Karpas-422 (cell line): ENCODE results near the gene TTLL11. TPM values are rescaled to one million over a fixed set of nuclear protein-coding genes. Genes with fewer than 3 reads are reported as not detected.

Experiments used
- DNase-seq: peaks from one replicate; pipeline ENCODE4 v3.0.0-alpha.2; 2015
- H2AFZ ChIP-seq: fragments of 200-600 bp; sonication (generic); 2 replicates; pipeline ENCODE4 v1.6.1; 2014; ENCODE audit warnings: antibody characterized with exemption, low read length, mixed read lengths
- H3K27ac ChIP-seq: fragments of 200-600 bp; sonication (generic); 2 replicates; pipeline ENCODE4 v1.5.1; 2014; ENCODE audit warnings: mild to moderate bottlenecking, low read length, moderate library complexity
- H3K27me3 ChIP-seq: fragments of 200-600 bp; sonication (generic); 2 replicates; pipeline ENCODE4 v1.6.1; 2014; ENCODE audit warnings: low read length, mixed read lengths
- H3K36me3 ChIP-seq: fragments of 200-600 bp; sonication (generic); 2 replicates; pipeline ENCODE4 v1.6.1; 2014; ENCODE audit warnings: low read length, mixed read lengths; ENCODE audit not compliant: insufficient read depth
- H3K4me1 ChIP-seq: fragments of 200-600 bp; sonication (generic); 2 replicates; pipeline ENCODE4 v1.6.1; 2014; ENCODE audit warnings: mild to moderate bottlenecking, low read length, mixed read lengths
- H3K4me2 ChIP-seq: fragments of 200-600 bp; sonication (generic); 2 replicates; pipeline ENCODE4 v1.6.1; 2014; ENCODE audit warnings: low read length, low read depth, mild to moderate bottlenecking; ENCODE audit not compliant: poor library complexity, severe bottlenecking
- H3K4me3 ChIP-seq: fragments of 200-600 bp; sonication (generic); 2 replicates; pipeline ENCODE4 v1.5.1; 2014; ENCODE audit warnings: mild to moderate bottlenecking, antibody characterized with exemption, low read length, mixed read lengths
- H3K79me2 ChIP-seq: fragments of 200-600 bp; sonication (generic); 2 replicates; pipeline ENCODE4 v1.6.1; 2014; ENCODE audit warnings: mild to moderate bottlenecking, low read length, mixed read lengths
- H3K9ac ChIP-seq: fragments of 200-600 bp; sonication (generic); 2 replicates; pipeline ENCODE4 v1.6.0; 2014; ENCODE audit warnings: low read length
- H3K9me2 ChIP-seq: fragments of 200-600 bp; sonication (generic), shearing (Covaris generic); replicated peaks from 2 replicates; pipeline ENCODE4 v1.6.0; 2014; ENCODE audit warnings: mild to moderate bottlenecking, low read length, moderate library complexity; ENCODE audit not compliant: insufficient read depth
- H3K9me3 ChIP-seq: fragments of 300-700, 200-600 bp; sonication (generic); 2 replicates; pipeline ENCODE4 v1.6.1; 2014; ENCODE audit warnings: low read length, mixed read lengths
- H4K20me1 ChIP-seq: fragments of 200-600 bp; sonication (generic); 2 replicates; pipeline ENCODE4 v1.6.1; 2014; ENCODE audit warnings: mild to moderate bottlenecking, antibody characterized with exemption, low read length, low read depth; ENCODE audit not compliant: insufficient read depth
- total RNA-seq: library from RNA; depleted of rRNA; stranded (reverse); fragments of >200 nt; shearing (Covaris generic); gene quantifications from 2 replicates; pipeline ENCODE4 v1.2.3, GENCODE V29; 2014; ENCODE audit warnings: low replicate concordance

TTLL11 gene
- total RNA-seq, 1 experiment from 2014 or later, result 2.5 TPM

DNA sequence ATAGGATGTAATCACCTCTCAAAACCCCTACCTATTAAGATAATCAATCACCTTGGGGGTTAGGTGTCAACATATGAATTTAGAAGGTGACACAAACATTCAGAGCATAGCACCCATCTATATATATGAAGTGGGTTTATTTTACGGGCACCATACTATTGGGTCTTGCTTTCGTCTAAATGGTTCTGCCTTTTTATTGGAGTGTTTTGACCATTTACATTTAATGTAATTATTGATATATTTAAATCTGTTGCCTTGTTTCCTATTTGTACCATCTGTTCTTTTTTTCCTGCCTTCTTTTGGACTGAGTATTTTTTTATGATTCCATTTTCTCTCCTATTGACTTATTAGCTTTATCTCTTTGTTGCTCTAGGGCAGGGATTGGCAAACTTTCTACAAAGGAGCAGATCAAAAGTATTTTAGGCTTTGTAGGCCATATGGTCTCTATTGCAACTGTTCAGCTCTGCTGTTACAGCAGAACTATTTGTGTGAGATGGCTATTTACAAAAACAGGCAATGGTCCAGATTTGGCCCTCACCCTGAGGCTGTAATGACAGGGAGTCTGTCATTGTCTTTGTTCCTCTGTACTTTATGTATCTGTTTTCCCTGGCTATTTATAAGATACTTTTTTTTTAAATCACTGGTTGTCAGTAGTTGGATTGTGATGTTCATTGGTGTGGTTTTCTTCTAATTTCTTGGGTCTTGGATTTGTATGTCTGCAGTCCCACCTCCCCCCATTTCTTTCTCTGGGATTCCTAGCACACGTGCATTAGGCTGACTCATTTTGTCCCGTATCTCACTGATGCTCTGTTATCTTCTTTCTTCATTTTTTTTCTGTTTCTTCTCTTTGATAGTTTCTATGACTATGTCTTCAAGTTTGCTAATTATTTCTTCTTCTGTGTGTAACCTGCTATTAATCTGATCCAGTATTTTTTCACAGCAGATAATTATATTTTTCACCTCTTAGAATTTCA is 314.6 kb downstream of the TTLL11 start:
- Histone ChIP-seq H3K9ac (no peak overlapping the region), H3K4me1 (no peaks in the 10 kb centered on the region), H4K20me1 (no peaks in the 10 kb centered on the region), H2AFZ (no peak overlapping the region), H3K9me3 (no peaks in the 10 kb centered on the region), H3K9me2 (no peaks in the 10 kb centered on the region), H3K4me3 (no peak overlapping the region), H3K27me3 (no peaks in the 10 kb centered on the region), H3K36me3 (no peaks in the 10 kb centered on the region), H3K4me2 (no peak overlapping the region), H3K27ac (no peak overlapping the region), H3K79me2 (no peaks in the 10 kb centered on the region)
- no peak for DNase-seq

DNA sequence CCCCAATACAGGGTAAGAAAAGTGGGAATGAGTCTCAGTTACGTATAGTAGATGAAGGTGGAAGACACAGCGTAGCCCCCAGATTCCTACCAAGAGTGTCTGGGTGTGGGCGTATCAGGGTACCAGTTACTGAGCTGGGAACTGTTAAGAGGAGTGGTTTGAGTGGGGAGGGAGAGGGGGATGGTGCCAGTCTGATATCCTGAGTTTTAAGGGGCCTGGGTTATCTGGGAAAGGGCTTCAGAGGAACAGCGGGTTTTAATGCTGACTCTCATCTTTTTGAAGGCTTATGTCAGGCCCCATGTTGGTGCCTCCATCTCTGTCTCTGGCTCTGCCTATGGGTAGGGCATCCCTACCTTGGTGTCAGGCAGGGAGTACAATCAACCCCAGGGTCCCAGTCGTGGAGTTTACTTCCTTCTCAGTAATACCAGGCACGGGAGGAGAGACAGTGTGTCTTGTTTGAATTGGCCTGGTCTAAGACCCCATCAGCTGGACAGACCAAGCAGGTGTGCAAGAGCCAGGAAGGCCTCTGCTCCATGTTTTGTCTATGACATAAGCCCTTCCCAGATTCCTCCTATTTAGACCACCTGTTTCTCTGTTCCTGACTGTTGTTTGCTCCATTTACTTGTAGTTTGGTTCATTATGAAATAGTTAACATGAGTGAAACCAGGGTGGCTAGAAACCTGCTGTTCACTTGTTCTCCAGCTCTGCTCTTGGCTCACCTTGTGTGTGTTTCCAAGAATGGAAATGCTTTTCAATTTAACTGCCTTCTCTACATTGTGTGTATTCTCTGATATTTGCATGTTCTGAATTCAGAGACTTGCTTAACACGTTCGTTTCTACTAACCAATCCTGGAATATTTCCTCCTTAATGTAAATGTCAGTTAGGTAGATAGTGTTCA is 316.1 kb downstream of the TTLL11 start:
- Histone ChIP-seq H3K4me3 (no peak overlapping the region), H3K4me2 (no peak overlapping the region), H3K27ac (no peak overlapping the region), H2AFZ (no peak overlapping the region), H3K79me2 (no peaks in the 10 kb centered on the region), H3K9me2 (no peaks in the 10 kb centered on the region), H3K4me1 (no peaks in the 10 kb centered on the region), H3K9ac (no peak overlapping the region), H3K27me3 (no peaks in the 10 kb centered on the region), H4K20me1 (no peaks in the 10 kb centered on the region), H3K9me3 (no peaks in the 10 kb centered on the region), H3K36me3 (no peaks in the 10 kb centered on the region)
- DNase-seq, result no peak

DNA sequence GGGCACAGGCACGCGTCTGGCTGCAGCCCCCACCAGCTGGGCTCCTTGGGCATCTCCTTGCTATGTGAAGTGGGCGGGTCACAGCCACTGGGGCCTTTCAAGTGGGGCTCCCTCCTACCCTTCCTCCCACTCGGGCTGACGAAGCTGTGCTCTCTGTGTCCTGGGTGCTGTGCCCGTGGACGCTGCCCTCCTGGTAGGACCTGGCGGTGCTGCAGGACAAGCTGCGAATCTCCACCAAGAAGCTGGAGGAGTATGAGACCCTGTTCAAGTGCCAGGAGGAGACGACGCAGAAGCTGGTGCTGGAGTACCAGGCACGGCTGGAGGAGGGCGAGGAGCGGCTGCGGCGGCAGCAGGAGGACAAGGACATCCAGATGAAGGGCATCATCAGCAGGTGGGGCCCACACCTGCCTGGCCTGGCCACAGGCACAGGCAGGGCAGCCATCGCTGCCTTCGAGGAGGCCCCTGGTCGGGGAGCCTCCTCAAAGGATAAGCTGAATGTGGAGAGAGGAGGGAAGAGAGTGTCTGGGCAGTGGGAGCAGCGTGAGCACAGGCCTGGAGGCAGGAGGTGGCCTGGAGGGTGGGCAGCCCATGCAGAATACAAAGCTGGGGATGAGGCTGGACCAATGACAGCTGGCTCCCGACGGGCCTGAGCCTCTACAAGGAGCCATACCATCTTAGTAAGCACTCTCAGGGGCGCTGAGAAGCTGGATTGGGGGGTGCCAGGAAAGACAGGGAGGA is 316.9 kb downstream of the TTLL11 start:
- DNase-seq, result no peak
- Histone ChIP-seq H3K4me1 (no peaks in the 10 kb centered on the region), H3K4me3 (no peak overlapping the region), H2AFZ (no peak overlapping the region), H4K20me1 (no peaks in the 10 kb centered on the region), H3K4me2 (no peak overlapping the region), H3K27me3 (no peaks in the 10 kb centered on the region), H3K9me2 (no peaks in the 10 kb centered on the region), H3K36me3 (no peaks in the 10 kb centered on the region), H3K9me3 (no peaks in the 10 kb centered on the region), H3K79me2 (no peaks in the 10 kb centered on the region), H3K27ac (no peak overlapping the region), H3K9ac (no peak overlapping the region)

GRCh38 chr9:121774715-121775613 is 318.1 kb downstream of the TTLL11 start:
- H3K4me2 ChIP-seq, result no peak overlapping the region
- no peak overlapping the region for H2AFZ ChIP-seq
- no peak overlapping the region for H3K4me3 ChIP-seq
- no peaks in the 10 kb centered on the region for H3K4me1 ChIP-seq
- no peaks in the 10 kb centered on the region for H3K9me3 ChIP-seq
- no peak overlapping the region for H3K27ac ChIP-seq
- H4K20me1 ChIP-seq, result no peaks in the 10 kb centered on the region
- no peaks in the 10 kb centered on the region for H3K79me2 ChIP-seq
- H3K9me2 ChIP-seq, result no peaks in the 10 kb centered on the region
- H3K27me3 ChIP-seq, result no peaks in the 10 kb centered on the region
- no peak overlapping the region for H3K9ac ChIP-seq
- no peak for DNase-seq
- H3K36me3 ChIP-seq, result no peaks in the 10 kb centered on the region

- Histone ChIP-seq H3K27ac (no peak overlapping the region), H3K4me2 (no peak overlapping the region), H3K36me3 (no peaks in the 10 kb centered on the region)
Observed at GRCh38 chr9:121773954-121774714, 319.0 kb downstream of the TTLL11 start.

GRCh38 chr9:121773286-121773953 is 319.7 kb downstream of the TTLL11 start:
- Histone ChIP-seq H3K4me1 (no peaks in the 10 kb centered on the region), H3K36me3 (no peaks in the 10 kb centered on the region), H3K27ac (no peak overlapping the region), H2AFZ (no peak overlapping the region), H3K9me2 (no peaks in the 10 kb centered on the region), H3K4me3 (no peak overlapping the region), H3K4me2 (no peak overlapping the region), H3K79me2 (no peaks in the 10 kb centered on the region), H3K9ac (no peak overlapping the region), H4K20me1 (no peaks in the 10 kb centered on the region), H3K9me3 (no peaks in the 10 kb centered on the region), H3K27me3 (no peaks in the 10 kb centered on the region)
- DNase-seq, result no peak

More at GRCh38 chr9:121773954-121774714, 319.0 kb downstream of the TTLL11 start:
- Histone ChIP-seq H3K9ac (no peak overlapping the region), H3K4me3 (no peak overlapping the region), H3K4me1 (no peaks in the 10 kb centered on the region), H3K9me3 (no peaks in the 10 kb centered on the region), H3K79me2 (no peaks in the 10 kb centered on the region), H2AFZ (no peak overlapping the region), H4K20me1 (no peaks in the 10 kb centered on the region), H3K9me2 (no peaks in the 10 kb centered on the region), H3K27me3 (no peaks in the 10 kb centered on the region)
- DNase-seq, result no peak
